Measurements from ENCODE around the gene FAM120AOS.

The FAM120AOS gene

GRCh38 chr9:93437996-93438395, 15.4 kb downstream of the FAM120AOS start:
- no peak for DNase-seq (ENCODE audit: low spot score)

GRCh38 chr9:93436655-93437407, 16.6 kb downstream of the FAM120AOS start:
- DNase-seq (ENCODE audit: low spot score) = no peak

- no peak for DNase-seq (ENCODE audit: low spot score)
Observed at GRCh38 chr9:93436218-93436617, 17.2 kb downstream of the FAM120AOS start.

- DNase-seq (ENCODE audit: low spot score) = no peak
Observed at GRCh38 chr9:93435386-93435785, 18.0 kb downstream of the FAM120AOS start.

- no peak for DNase-seq (ENCODE audit: low spot score)
Observed at GRCh38 chr9:93434056-93434455, 19.3 kb downstream of the FAM120AOS start.

GRCh38 chr9:93432964-93433363, 20.4 kb downstream of the FAM120AOS start:
- no peak for DNase-seq (ENCODE audit: low spot score)

- DNase-seq (ENCODE audit: low spot score) = no peak
Observed at GRCh38 chr9:93431539-93432105, 21.8 kb downstream of the FAM120AOS start.

- DNase-seq (ENCODE audit: low spot score) = no peak
Observed at GRCh38 chr9:93427655-93428379, 25.6 kb downstream of the FAM120AOS start.

GRCh38 chr9:93422977-93423616, 30.3 kb downstream of the FAM120AOS start:
- DNase-seq (ENCODE audit: low spot score) = no peak

- no peak for DNase-seq (ENCODE audit: low spot score)
Observed at GRCh38 chr9:93419023-93419422, 34.4 kb downstream of the FAM120AOS start.

- DNase-seq (ENCODE audit: low spot score) = no peak
Observed at GRCh38 chr9:93417538-93417937, 35.8 kb downstream of the FAM120AOS start.

- no peak for DNase-seq (ENCODE audit: low spot score)
Observed at GRCh38 chr9:93416530-93417235, 36.7 kb downstream of the FAM120AOS start.

GRCh38 chr9:93415176-93415690, 38.1 kb downstream of the FAM120AOS start:
- DNase-seq (ENCODE audit: low spot score) = no peak

- no peak for DNase-seq (ENCODE audit: low spot score)
Observed at GRCh38 chr9:93413530-93413929, 39.9 kb downstream of the FAM120AOS start.

GRCh38 chr9:93406371-93406770, 47.0 kb downstream of the FAM120AOS start:
- DNase-seq (ENCODE audit: low spot score) = no peak

GRCh38 chr9:93398471-93398870, 54.9 kb downstream of the FAM120AOS start:
- no peak for DNase-seq (ENCODE audit: low spot score)

GRCh38 chr9:93397661-93398373, 55.6 kb downstream of the FAM120AOS start:
- DNase-seq (ENCODE audit: low spot score) = no peak
